ENCODE data around the gene FAM204A. TPM values are rescaled to one million over a fixed set of nuclear protein-coding genes. Genes with fewer than 3 reads are reported as not detected.

The FAM204A gene
- 58.8 TPM for total RNA-seq
- long read RNA-seq, full-length matches to known transcripts: 34 of 46 reads
- long read RNA-seq, partial matches to known transcripts: 3 of 46 reads
- long read RNA-seq, other reads (novel, unspliced or antisense): 9 of 46 reads

- DNase-seq (peak; percentile 97), ATAC-seq (ENCODE audit: poor library complexity) (peak; percentile 99)
- intact Hi-C loops (cut with DNase I): no loop called here
These were observed at the start of gene FAM204A for GRCh38 chr10:118341791-118342637. Gene FAM204A (minus strand): TSS chr10:118342324. CDS start chr10:118336415, 5,909 bp downstream.

GRCh38 chr10:118383699-118384098, 41.6 kb upstream of the FAM204A start:
- intact Hi-C loops (cut with DNase I): no loop called here
- no peak for ATAC-seq (ENCODE audit: poor library complexity)
- DNase-seq: no peak

- intact Hi-C loops (cut with DNase I): no loop called here
- ATAC-seq (ENCODE audit: poor library complexity): no peak
- DNase-seq: no peak
These were observed 41.1 kb upstream of the FAM204A start for GRCh38 chr10:118383063-118383689.

GRCh38 chr10:118374404-118374803, 32.3 kb upstream of the FAM204A start:
- ATAC-seq (ENCODE audit: poor library complexity) (no peak), DNase-seq (no peak)
- intact Hi-C loops (cut with DNase I): no loop called here

- DNase-seq (no peak), ATAC-seq (ENCODE audit: poor library complexity) (no peak)
- intact Hi-C loops (cut with DNase I): no loop called here
These were observed 31.7 kb upstream of the FAM204A start for GRCh38 chr10:118373786-118374185.

GRCh38 chr10:118370499-118370898, 28.4 kb upstream of the FAM204A start:
- DNase-seq (no peak), ATAC-seq (ENCODE audit: poor library complexity) (no peak)
- intact Hi-C loops (cut with DNase I): no loop called here

GRCh38 chr10:118369641-118370205, 27.6 kb upstream of the FAM204A start:
- intact Hi-C loops (cut with DNase I): no loop called here
- DNase-seq (no peak), ATAC-seq (ENCODE audit: poor library complexity) (no peak)

GRCh38 chr10:118365702-118366101, 23.6 kb upstream of the FAM204A start:
- no peak for ATAC-seq (ENCODE audit: poor library complexity)
- intact Hi-C loops (cut with DNase I): no loop called here
- no peak for DNase-seq

GRCh38 chr10:118362103-118362502, 20.0 kb upstream of the FAM204A start:
- no peak for ATAC-seq (ENCODE audit: poor library complexity)
- intact Hi-C loops (cut with DNase I): no loop called here
- DNase-seq: no peak

- no peak for ATAC-seq (ENCODE audit: poor library complexity)
- no peak for DNase-seq
These were observed 16.2 kb upstream of the FAM204A start for GRCh38 chr10:118358327-118358726.

GRCh38 chr10:118357841-118358240, 15.7 kb upstream of the FAM204A start:
- intact Hi-C loops (cut with DNase I): no loop called here
- no peak for ATAC-seq (ENCODE audit: poor library complexity)
- no peak for DNase-seq

More at GRCh38 chr10:118358327-118358726, 16.2 kb upstream of the FAM204A start:
- intact Hi-C loops (cut with DNase I): no loop called here

GRCh38 chr10:118356628-118357027, 14.5 kb upstream of the FAM204A start:
- DNase-seq (no peak), ATAC-seq (ENCODE audit: poor library complexity) (no peak)
- intact Hi-C loops (cut with DNase I): no loop called here

GRCh38 chr10:118355234-118355633, 13.1 kb upstream of the FAM204A start:
- ATAC-seq (ENCODE audit: poor library complexity): no peak
- DNase-seq: no peak
- intact Hi-C loops (cut with DNase I): no loop called here

- intact Hi-C loops (cut with DNase I): no loop called here
- DNase-seq: no peak
- no peak for ATAC-seq (ENCODE audit: poor library complexity)
These were observed 7.1 kb upstream of the FAM204A start for GRCh38 chr10:118349235-118349634.

- intact Hi-C loops (cut with DNase I): no loop called here
- DNase-seq (no peak), ATAC-seq (ENCODE audit: poor library complexity) (no peak)
These were observed 1.4 kb upstream of the FAM204A start for GRCh38 chr10:118343549-118343948.

- no peak for DNase-seq
- intact Hi-C loops (cut with DNase I): no loop called here
- ATAC-seq (ENCODE audit: poor library complexity): no peak
These were observed 991 bp upstream of the FAM204A start for GRCh38 chr10:118343115-118343514.

GRCh38 chr10:118342638-118343020, 505 bp upstream of the FAM204A start:
- intact Hi-C loops (cut with DNase I): no loop called here
- ATAC-seq (ENCODE audit: poor library complexity): no peak
- DNase-seq: no peak

GRCh38 chr10:118340486-118340885, 1.6 kb downstream of the FAM204A start:
- ATAC-seq (ENCODE audit: poor library complexity) (no peak), DNase-seq (no peak)
- intact Hi-C loops (cut with DNase I): no loop called here

- intact Hi-C loops (cut with DNase I): no loop called here
These were observed 3.0 kb downstream of the FAM204A start for GRCh38 chr10:118339111-118339510.

GRCh38 chr10:118337356-118337755, 4.8 kb downstream of the FAM204A start:
- ATAC-seq (ENCODE audit: poor library complexity) (no peak), DNase-seq (no peak)
- intact Hi-C loops (cut with DNase I): no loop called here

More at GRCh38 chr10:118339111-118339510, 3.0 kb downstream of the FAM204A start:
- ATAC-seq (ENCODE audit: poor library complexity) (peak; percentile 78), DNase-seq (no peak)

Measured in Right ventricle myocardium superior (tissue), 1 donor.